GM12878 (cell line): Measurements from ENCODE around the gene CDCA7L. TPM values are rescaled to one million over a fixed set of nuclear protein-coding genes. Genes with fewer than 3 reads are reported as not detected.

Experiments
- ATF7 ChIP-seq: fragments of 450-650 bp; IDR thresholded peaks from 2 replicates; pipeline ENCODE4 v1.6.1; 2016; ENCODE audit warnings: low read depth, mild to moderate bottlenecking
- CBFB ChIP-seq: IDR thresholded peaks from 2 replicates; pipeline ENCODE4 v1.6.1; 2016; ENCODE audit warnings: antibody characterized with exemption, low read depth
- DPF2 ChIP-seq: fragments of 450-650 bp; IDR thresholded peaks from 2 replicates; pipeline ENCODE4 v1.6.1; 2017; ENCODE audit warnings: mild to moderate bottlenecking
- EP300 ChIP-seq, 2 experiments: fragments of 150-350 bp in 1 of 2; IDR thresholded peaks; 2 replicates each; pipeline ENCODE4 v1.6.1; 2011 to 2012; ENCODE audit warnings: low read depth in 2 of 2, low read length in 2 of 2, borderline replicate concordance in 1 of 2, improper control_type of control experiment in 1 of 2, inconsistent platforms in 1 of 2; ENCODE audit not compliant: control insufficient read depth in 1 of 2
- FOXM1 ChIP-seq: IDR thresholded peaks from 2 replicates; pipeline ENCODE4 v1.6.1; 2012; ENCODE audit warnings: low read depth, mild to moderate bottlenecking, inconsistent platforms, low read length, moderate library complexity
- GABPA ChIP-seq: IDR thresholded peaks from 2 replicates; pipeline ENCODE4 v1.6.1; 2014; ENCODE audit warnings: antibody characterized with exemption, low read depth, mild to moderate bottlenecking, inconsistent platforms
- HCFC1 ChIP-seq: fragments of 150-350 bp; IDR thresholded peaks from 2 replicates; pipeline ENCODE4 v1.6.1; 2014; ENCODE audit warnings: low read length
- IKZF2 ChIP-seq, 2 experiments: fragments of 450-650 bp; IDR thresholded peaks; 2 replicates each; pipeline ENCODE4 v1.6.1; 2017; ENCODE audit warnings: mild to moderate bottlenecking in 2 of 2, moderate library complexity in 2 of 2
- MYB ChIP-seq: fragments of 150-350 bp; IDR thresholded peaks from 2 replicates; pipeline ENCODE4 v1.6.1; 2014; ENCODE audit warnings: mild to moderate bottlenecking, low read depth, low read length, borderline replicate concordance
- MYC ChIP-seq: IDR thresholded peaks from 2 replicates; pipeline ENCODE4 v1.6.1; 2011; ENCODE audit warnings: mild to moderate bottlenecking, low read length, moderate library complexity, inconsistent platforms; ENCODE audit not compliant: insufficient read depth, insufficient replicate concordance, insufficient read length, severe bottlenecking
- NFIC ChIP-seq: IDR thresholded peaks from 2 replicates; pipeline ENCODE4 v1.6.1; 2012; ENCODE audit warnings: low read depth, mild to moderate bottlenecking, inconsistent platforms, low read length, moderate library complexity
- NR2C1 ChIP-seq: fragments of 450-650 bp; IDR thresholded peaks from 2 replicates; pipeline ENCODE4 v1.6.1; 2017; ENCODE audit warnings: antibody characterized with exemption, mild to moderate bottlenecking, moderate library complexity
- NR2C2 ChIP-seq: IDR thresholded peaks from 2 replicates; pipeline ENCODE4 v1.6.1; 2011; ENCODE audit warnings: borderline replicate concordance, low read depth; ENCODE audit not compliant: control insufficient read depth, insufficient read length
- NR2F1 ChIP-seq: fragments of 450-650 bp; conservative IDR thresholded peaks from 2 replicates; pipeline ENCODE4 v1.6.1; 2017; ENCODE audit warnings: mild to moderate bottlenecking
- PAX8 ChIP-seq: fragments of 450-650 bp; IDR thresholded peaks from 2 replicates; pipeline ENCODE4 v1.6.1; 2017; ENCODE audit warnings: mild to moderate bottlenecking, moderate library complexity
- POLR2AphosphoS5 ChIP-seq: IDR thresholded peaks from 2 replicates; pipeline ENCODE4 v1.6.1; 2011; ENCODE audit warnings: mild to moderate bottlenecking, low read length, inconsistent platforms
- POU2F2 ChIP-seq: IDR thresholded peaks from 3 replicates; pipeline ENCODE4 v1.6.1; 2011; ENCODE audit warnings: low read depth, mild to moderate bottlenecking, low read length, borderline replicate concordance
- RB1 ChIP-seq: fragments of 450-650 bp; formaldehyde crosslinking; IDR thresholded peaks from 2 replicates; pipeline ENCODE4 v1.6.1; 2017; ENCODE audit warnings: mild to moderate bottlenecking, borderline replicate concordance
- RUNX3 ChIP-seq: IDR thresholded peaks from 2 replicates; pipeline ENCODE4 v1.6.1; 2012; ENCODE audit warnings: low read length, inconsistent platforms
- SIX5 ChIP-seq: IDR thresholded peaks from 2 replicates; pipeline ENCODE4 v1.6.1; 2011; ENCODE audit warnings: mild to moderate bottlenecking, low read depth, low read length, moderate library complexity; ENCODE audit not compliant: severe bottlenecking
- TCF7 ChIP-seq: IDR thresholded peaks from 2 replicates; pipeline ENCODE4 v1.6.1; 2014; ENCODE audit warnings: antibody characterized with exemption, borderline replicate concordance
- YY1 ChIP-seq: IDR thresholded peaks from 2 replicates; pipeline ENCODE4 v1.6.1; 2011; ENCODE audit warnings: low read depth, mild to moderate bottlenecking, low read length
- ZBED1 ChIP-seq: IDR thresholded peaks from 2 replicates; pipeline ENCODE4 v1.6.1; 2016; ENCODE audit warnings: borderline replicate concordance
- ZZZ3 ChIP-seq: IDR thresholded peaks from 2 replicates; pipeline ENCODE4 v1.6.1; 2011; ENCODE audit warnings: low read depth; ENCODE audit not compliant: control insufficient read depth, insufficient read length
- polyA plus RNA-seq, 11 experiments: library from polyadenylated mRNA; depleted of rRNA in 4 of 11; unstranded in 6 of 11; stranded (reverse) in 5 of 11; fragments of >200 nt; fragmentation: Nextera tagmentation in 4 of 11; fragmentation: Illumina TruSeq in 1 of 11; extraction: Ambion mirVana in 4 of 11; extraction: Trizol in 1 of 11; gene quantifications; 1 replicate in 1 of 11; 2 replicates in 10 of 11; pipeline versions ENCODE4 v1.2.1 to v1.2.3, GENCODE V29; 2011 to 2016; ENCODE audit warnings: inconsistent platforms in 2 of 11, missing spikeins in 2 of 11, low read depth in 1 of 11
- total RNA-seq, 4 experiments: library from RNA; depleted of rRNA in 3 of 4; stranded (reverse); fragments of >200 nt in 3 of 4; fragmentation: Illumina TruSeq in 1 of 4; extraction: Trizol in 1 of 4; gene quantifications; 2 replicates each; pipeline versions ENCODE4 v1.2.1 to v1.2.3, GENCODE V29; 2013 to 2021
- TF ChIP-seq, protein P1 (sequence below): fragments of 450-650 bp; IDR thresholded peaks from 2 replicates; pipeline ENCODE4 v1.6.1; 2016; ENCODE audit warnings: mild to moderate bottlenecking
- TF ChIP-seq, protein P2 (sequence below): fragments of 450-650 bp; IDR thresholded peaks from 2 replicates; pipeline ENCODE4 v1.6.1; 2014; ENCODE audit warnings: mild to moderate bottlenecking
- TF ChIP-seq, protein P3 (sequence below): fragments of 450-650 bp; IDR thresholded peaks from 2 replicates; pipeline ENCODE4 v1.6.1; 2016; ENCODE audit warnings: mild to moderate bottlenecking
- TF ChIP-seq, protein P4 (sequence below): fragments of 450-650 bp; IDR thresholded peaks from 2 replicates; pipeline ENCODE4 v1.6.1; 2017; ENCODE audit warnings: low read depth, mild to moderate bottlenecking, moderate library complexity

Gene CDCA7L
- total and polyA plus RNA-seq, 10 of the 15 experiments (the other 5 are each of a cell fraction or from before 2014, with no cell fraction given), result 30.3 to 92.2 (median 68.5) TPM

DNA sequence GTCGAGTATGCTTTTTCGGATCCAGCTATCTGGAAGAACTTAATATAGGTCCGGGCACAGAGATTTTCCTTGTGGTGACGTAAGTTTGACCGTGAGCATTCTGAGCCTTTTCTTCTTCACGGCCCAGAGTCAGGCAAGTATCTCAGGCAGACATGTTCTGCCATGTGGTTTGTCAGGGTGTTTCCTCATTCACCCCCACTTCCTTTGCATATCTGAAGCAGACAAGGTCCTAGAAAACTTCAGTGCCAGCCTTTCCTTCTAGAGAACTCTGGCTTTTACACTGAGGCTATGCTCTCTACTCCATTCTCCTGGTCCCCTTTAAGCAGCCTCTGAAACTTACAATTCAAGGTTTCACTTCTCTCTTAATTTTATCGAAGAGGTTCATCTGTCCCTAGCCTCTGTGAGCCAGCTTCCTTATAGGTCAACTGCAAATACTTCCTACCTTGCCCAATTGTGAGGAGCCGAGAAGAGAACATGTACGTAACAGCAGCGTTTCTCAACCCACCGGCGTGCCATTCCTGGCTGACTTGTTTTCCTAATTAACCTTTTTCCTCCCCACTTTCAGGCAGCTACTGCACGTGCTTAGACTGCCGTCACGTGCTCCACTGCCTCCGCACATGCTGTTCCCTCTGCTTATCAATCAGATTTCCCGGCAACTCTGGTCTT lies 47.3 kb downstream of the CDCA7L start (continued):
- TF ChIP-seq, protein P1, sequence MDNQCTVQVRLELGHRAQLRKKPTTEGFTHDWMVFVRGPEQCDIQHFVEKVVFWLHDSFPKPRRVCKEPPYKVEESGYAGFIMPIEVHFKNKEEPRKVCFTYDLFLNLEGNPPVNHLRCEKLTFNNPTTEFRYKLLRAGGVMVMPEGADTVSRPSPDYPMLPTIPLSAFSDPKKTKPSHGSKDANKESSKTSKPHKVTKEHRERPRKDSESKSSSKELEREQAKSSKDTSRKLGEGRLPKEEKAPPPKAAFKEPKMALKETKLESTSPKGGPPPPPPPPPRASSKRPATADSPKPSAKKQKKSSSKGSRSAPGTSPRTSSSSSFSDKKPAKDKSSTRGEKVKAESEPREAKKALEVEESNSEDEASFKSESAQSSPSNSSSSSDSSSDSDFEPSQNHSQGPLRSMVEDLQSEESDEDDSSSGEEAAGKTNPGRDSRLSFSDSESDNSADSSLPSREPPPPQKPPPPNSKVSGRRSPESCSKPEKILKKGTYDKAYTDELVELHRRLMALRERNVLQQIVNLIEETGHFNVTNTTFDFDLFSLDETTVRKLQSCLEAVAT, result no peak
- TF ChIP-seq ATF7 (peak; percentile 67; the same call in 1 of the 2 replicates), ZBED1 (no peak), ZZZ3 (no peak), POU2F2 (peak; percentile 53; the same call in 1 of the 3 replicates), RB1 (no peak), TCF7 (no peak), FOXM1 (no peak), NR2C1 (no peak), NR2C2 (no peak), MYC (peak; percentile 42), HCFC1 (no peak), IKZF2 (IDR thresholded peaks at IDR 0.05) (peak; percentile 36 to 39; a peak in 1 of 4 replicates), MYB (no peak), NFIC (no peak), YY1 (peak; percentile 77; the same call in 1 of the 2 replicates), SIX5 (no peak), RUNX3 (peak; percentile 33), NR2F1 (no peak), POLR2AphosphoS5 (peak; percentile 50), DPF2 (0 out of 2 replicates have a peak, but pooled peaks have one; percentile 54), PAX8 (no peak), EP300 (IDR thresholded peaks at IDR 0.05; ENCODE audit: borderline replicate concordance in 1 of 2, control insufficient read depth in 1 of 2, low read depth in 2 of 2, low read length in 2 of 2) (0 out of 4 replicates have a peak, but pooled peaks of 1 of the 2 experiments have one; percentile 26), GABPA (0 out of 2 replicates have a peak, but pooled peaks have one; percentile 17), CBFB (no peak)
- TF ChIP-seq, protein P2, sequence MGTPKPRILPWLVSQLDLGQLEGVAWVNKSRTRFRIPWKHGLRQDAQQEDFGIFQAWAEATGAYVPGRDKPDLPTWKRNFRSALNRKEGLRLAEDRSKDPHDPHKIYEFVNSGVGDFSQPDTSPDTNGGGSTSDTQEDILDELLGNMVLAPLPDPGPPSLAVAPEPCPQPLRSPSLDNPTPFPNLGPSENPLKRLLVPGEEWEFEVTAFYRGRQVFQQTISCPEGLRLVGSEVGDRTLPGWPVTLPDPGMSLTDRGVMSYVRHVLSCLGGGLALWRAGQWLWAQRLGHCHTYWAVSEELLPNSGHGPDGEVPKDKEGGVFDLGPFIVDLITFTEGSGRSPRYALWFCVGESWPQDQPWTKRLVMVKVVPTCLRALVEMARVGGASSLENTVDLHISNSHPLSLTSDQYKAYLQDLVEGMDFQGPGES, result no peak
- TF ChIP-seq, protein P3, sequence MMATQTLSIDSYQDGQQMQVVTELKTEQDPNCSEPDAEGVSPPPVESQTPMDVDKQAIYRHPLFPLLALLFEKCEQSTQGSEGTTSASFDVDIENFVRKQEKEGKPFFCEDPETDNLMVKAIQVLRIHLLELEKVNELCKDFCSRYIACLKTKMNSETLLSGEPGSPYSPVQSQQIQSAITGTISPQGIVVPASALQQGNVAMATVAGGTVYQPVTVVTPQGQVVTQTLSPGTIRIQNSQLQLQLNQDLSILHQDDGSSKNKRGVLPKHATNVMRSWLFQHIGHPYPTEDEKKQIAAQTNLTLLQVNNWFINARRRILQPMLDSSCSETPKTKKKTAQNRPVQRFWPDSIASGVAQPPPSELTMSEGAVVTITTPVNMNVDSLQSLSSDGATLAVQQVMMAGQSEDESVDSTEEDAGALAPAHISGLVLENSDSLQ, result no peak
- TF ChIP-seq, protein P4, sequence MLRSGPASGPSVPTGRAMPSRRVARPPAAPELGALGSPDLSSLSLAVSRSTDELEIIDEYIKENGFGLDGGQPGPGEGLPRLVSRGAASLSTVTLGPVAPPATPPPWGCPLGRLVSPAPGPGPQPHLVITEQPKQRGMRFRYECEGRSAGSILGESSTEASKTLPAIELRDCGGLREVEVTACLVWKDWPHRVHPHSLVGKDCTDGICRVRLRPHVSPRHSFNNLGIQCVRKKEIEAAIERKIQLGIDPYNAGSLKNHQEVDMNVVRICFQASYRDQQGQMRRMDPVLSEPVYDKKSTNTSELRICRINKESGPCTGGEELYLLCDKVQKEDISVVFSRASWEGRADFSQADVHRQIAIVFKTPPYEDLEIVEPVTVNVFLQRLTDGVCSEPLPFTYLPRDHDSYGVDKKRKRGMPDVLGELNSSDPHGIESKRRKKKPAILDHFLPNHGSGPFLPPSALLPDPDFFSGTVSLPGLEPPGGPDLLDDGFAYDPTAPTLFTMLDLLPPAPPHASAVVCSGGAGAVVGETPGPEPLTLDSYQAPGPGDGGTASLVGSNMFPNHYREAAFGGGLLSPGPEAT, result peak; percentile 46
